ENCODE data around the gene CGB2. TPM values are rescaled to one million over a fixed set of nuclear protein-coding genes. Genes with fewer than 3 reads are reported as not detected.

Gene CGB2
- total RNA-seq, 1 donor from 2014 or later, result 5.1 TPM

DNA sequence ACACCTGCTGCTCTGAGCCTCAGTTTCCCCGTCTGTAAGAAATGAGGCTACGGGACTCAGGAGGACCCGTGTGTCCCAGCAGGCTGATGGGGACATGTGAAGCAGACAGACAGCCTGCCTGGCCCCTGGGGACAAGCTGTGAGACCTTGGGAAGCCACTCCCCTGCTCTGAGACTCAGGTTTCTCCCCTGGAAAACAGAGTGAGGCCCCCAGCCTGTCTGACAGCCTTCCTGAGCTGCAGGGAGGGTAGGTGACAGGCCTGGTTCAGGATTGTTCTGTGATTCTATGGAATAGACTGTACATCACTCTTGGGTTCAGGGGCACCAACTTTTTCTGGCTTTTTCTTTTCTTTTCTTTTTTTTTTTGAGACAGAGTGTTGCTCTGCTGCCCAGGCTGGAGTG, 35.9 kb downstream of the CGB2 start:
- H3K27me3 ChIP-seq (ENCODE audit: control insufficient read depth, insufficient read depth, low read length), result peaks cover 44% of the 10 kb centered on the region
- H3K36me3 ChIP-seq (ENCODE audit: control insufficient read depth, insufficient read depth, low read length), result no peaks in the 10 kb centered on the region
- DNase-seq (ENCODE audit: low read depth), result no peak
- TF ChIP-seq, protein P1, sequence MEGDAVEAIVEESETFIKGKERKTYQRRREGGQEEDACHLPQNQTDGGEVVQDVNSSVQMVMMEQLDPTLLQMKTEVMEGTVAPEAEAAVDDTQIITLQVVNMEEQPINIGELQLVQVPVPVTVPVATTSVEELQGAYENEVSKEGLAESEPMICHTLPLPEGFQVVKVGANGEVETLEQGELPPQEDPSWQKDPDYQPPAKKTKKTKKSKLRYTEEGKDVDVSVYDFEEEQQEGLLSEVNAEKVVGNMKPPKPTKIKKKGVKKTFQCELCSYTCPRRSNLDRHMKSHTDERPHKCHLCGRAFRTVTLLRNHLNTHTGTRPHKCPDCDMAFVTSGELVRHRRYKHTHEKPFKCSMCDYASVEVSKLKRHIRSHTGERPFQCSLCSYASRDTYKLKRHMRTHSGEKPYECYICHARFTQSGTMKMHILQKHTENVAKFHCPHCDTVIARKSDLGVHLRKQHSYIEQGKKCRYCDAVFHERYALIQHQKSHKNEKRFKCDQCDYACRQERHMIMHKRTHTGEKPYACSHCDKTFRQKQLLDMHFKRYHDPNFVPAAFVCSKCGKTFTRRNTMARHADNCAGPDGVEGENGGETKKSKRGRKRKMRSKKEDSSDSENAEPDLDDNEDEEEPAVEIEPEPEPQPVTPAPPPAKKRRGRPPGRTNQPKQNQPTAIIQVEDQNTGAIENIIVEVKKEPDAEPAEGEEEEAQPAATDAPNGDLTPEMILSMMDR (IDR thresholded peaks at IDR 0.05; ENCODE audit: insufficient read depth, low read length, poor library complexity, severe bottlenecking), result no peak
- H3K4me3 ChIP-seq (ENCODE audit: low read depth, low read length), result no peak overlapping the region

- no peak for DNase-seq (ENCODE audit: low read depth)
- TF ChIP-seq, protein P1 (IDR thresholded peaks at IDR 0.05; ENCODE audit: insufficient read depth, low read length, poor library complexity, severe bottlenecking), result no peak
- Histone ChIP-seq H3K27me3 (ENCODE audit: control insufficient read depth, insufficient read depth, low read length) (peaks cover 57% of the 10 kb centered on the region), H3K4me3 (ENCODE audit: low read depth, low read length) (no peak overlapping the region), H3K36me3 (ENCODE audit: control insufficient read depth, insufficient read depth, low read length) (no peaks in the 10 kb centered on the region)
Observed at GRCh38 chr19:49069026-49069425, 37.3 kb downstream of the CGB2 start.

- TF ChIP-seq, protein P1 (IDR thresholded peaks at IDR 0.05; ENCODE audit: insufficient read depth, low read length, poor library complexity, severe bottlenecking), result no peak
Observed at GRCh38 chr19:49070416-49070815, 38.7 kb downstream of the CGB2 start.

DNA sequence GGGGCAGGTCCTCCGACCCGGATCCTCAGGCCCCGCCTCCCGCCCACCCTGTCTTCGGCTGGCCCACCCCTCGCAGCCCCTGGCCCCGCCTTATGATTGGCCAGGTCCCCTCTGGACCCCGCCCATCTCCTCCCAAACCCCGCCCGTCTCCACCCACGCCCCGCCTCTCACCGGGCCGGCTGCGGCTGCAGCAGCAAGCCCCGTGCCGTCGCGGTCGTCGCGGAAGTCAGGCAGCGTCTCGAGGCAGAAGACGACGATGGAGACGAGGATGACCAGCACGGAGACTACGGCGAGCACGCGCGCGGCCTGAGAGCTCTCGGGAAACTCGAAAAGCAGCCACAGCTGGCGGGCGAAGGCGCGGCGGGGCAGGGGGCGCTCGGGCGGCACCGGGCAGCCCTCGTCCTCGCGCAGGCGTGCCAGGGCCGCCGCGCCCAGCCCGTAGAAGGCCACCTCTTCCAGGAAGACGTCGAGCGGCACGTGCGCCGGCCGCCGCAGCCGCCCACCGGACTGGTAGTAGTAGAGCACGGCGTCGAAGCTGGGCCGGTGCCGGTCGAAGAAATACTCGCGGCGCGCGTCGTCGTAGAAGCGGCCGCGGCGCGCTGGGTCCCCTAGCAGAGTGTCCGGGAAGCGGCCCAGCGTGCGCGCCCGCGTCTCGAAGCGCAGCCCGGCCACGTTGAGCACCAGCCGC, 40.3 kb downstream of the CGB2 start:
- Histone ChIP-seq H3K36me3 (ENCODE audit: control insufficient read depth, insufficient read depth, low read length) (no peaks in the 10 kb centered on the region), H3K4me3 (ENCODE audit: low read depth, low read length) (no peak overlapping the region), H3K27me3 (ENCODE audit: control insufficient read depth, insufficient read depth, low read length) (peaks cover 39% of the 10 kb centered on the region)
- no peak for DNase-seq (ENCODE audit: low read depth)
- TF ChIP-seq, protein P1 (IDR thresholded peaks at IDR 0.05; ENCODE audit: insufficient read depth, low read length, poor library complexity, severe bottlenecking), result no peak

More at GRCh38 chr19:49070416-49070815, 38.7 kb downstream of the CGB2 start:
- Histone ChIP-seq H3K27me3 (ENCODE audit: control insufficient read depth, insufficient read depth, low read length) (peaks cover 54% of the 10 kb centered on the region), H3K36me3 (ENCODE audit: control insufficient read depth, insufficient read depth, low read length) (no peaks in the 10 kb centered on the region), H3K4me3 (ENCODE audit: low read depth, low read length) (no peak overlapping the region)
- DNase-seq (ENCODE audit: low read depth), result no peak

DNA sequence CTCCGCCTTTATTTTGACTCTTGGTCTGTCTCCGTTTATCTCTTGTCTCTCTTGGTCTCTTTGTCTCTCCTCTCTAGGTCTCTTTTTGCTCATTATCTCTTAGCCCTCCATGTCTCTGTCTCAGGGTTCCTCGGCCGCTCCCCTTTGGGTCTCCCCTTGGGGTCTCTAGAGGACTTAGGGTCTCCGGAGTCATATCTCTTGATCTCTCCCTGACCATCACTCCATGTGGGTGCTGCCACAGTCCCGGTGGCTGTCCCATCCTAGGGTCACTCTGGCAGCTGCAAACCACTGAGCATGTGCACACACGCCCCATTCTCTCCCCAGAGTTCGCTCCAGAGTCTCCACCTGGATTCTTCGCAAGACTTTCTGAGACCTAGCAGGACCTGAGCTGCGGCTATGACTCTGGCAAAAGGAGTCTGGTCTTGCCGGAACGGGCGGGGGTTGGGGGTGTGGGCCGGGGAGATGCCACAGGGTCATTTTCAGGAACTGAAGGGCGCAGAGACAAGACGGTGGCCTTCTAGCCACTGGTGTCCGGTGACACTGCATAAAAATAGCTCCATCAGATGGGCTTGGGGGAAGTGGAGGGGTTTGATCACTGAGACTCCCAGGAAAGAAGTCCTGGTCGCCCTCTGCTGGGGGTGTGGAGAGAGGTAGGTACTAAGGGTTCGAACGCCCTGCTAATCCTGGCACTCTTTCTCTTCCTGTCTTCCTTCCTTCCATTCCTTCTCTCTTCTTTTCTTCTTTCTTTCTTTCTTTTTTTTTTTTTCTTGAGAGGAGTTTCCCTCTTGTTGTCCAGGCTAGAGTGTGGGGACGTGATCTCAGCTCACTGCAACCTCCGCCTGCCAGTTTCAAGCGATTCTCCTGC, 42.1 kb downstream of the CGB2 start:
- TF ChIP-seq, protein P1 (IDR thresholded peaks at IDR 0.05; ENCODE audit: insufficient read depth, low read length, poor library complexity, severe bottlenecking), result peak; percentile 42
- DNase-seq (ENCODE audit: low read depth), result no peak
- no peak overlapping the region for H3K4me3 ChIP-seq (ENCODE audit: low read depth, low read length)
- H3K27me3 ChIP-seq (ENCODE audit: control insufficient read depth, insufficient read depth, low read length), result peaks cover 39% of the 10 kb centered on the region
- H3K36me3 ChIP-seq (ENCODE audit: control insufficient read depth, insufficient read depth, low read length), result no peaks in the 10 kb centered on the region

All from kidney epithelial cell (primary cell).